GM12873 (cell line): ENCODE data around the gene FBXO4.

Experiments
- CTCF ChIP-seq: IDR thresholded peaks from 2 replicates; pipeline ENCODE4 v1.5.1; 2012; ENCODE audit warnings: low read depth, mild to moderate bottlenecking, moderate library complexity, low read length, control low read depth; ENCODE audit not compliant: insufficient read depth; ENCODE audit errors: missing control alignments

FBXO4 gene

DNA sequence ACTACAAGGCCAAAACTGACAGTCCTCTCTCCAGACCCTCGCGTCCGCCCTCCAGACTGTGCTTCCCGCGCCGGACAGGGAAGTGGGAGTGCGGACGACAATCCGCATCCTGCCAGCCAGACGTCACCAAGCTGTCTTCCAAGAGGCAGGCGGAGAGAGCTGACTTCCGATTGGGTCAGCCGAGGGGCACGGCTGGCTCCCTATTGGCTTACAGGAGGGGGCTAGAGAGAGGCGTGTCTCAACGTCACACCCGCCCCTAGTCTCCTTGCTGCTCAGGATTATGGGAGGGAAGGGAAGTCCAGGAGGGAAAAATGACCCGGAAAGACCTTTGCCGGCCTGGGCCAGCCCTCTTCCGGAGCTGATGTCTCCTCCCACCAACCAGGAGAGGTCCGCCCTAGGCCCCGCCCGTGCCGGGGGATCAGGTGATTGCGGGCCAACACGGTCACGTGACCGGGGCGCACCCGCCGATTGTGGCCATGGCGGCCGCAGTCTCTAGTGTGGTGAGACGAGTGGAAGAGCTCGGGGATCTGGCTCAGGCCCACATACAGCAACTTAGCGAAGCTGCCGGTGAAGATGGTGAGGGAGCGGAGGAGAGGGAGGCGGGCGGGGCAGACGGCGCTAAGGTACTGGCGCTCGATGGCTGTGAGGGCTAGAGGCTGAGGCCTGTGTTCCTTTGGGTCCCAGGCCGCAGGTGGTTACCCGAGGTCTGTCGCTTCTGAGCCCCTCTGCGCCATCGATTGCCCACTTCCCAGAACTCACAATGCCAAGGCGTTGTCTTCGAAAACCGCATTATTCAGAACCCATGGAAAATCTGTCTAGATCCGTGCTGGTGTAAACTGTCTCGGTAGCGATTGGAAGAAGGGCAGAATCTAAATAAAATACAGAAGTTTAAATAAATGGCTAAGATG, 20.9 kb upstream of the FBXO4 start, which contains the start of gene RIMOC1:
Gene RIMOC1, plus strand, starts transcription at position 453 of the 908 bp plus-strand sequence. Its CDS starts 24 bp downstream, at position 477.
- TF ChIP-seq CTCF, result no peak

DNA sequence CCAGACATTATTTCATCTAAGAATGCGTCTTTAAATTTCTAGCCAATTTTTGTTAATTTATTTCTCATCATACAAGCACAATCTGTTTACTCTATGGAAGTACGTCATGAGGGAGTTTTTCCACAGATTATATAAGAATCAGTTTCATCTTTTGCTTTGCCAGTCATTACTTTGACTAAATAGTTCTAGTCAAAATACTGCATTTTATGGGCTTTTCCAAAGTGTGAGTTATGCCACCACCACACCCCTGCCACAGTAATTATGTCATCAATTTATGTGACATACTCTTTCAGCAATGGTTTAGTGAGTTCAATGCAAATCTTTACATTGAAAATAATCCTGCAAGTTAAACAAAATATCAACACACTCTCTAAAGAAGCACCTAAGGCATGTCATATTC, 18.9 kb upstream of the FBXO4 start:
- TF ChIP-seq CTCF, result no peak

DNA sequence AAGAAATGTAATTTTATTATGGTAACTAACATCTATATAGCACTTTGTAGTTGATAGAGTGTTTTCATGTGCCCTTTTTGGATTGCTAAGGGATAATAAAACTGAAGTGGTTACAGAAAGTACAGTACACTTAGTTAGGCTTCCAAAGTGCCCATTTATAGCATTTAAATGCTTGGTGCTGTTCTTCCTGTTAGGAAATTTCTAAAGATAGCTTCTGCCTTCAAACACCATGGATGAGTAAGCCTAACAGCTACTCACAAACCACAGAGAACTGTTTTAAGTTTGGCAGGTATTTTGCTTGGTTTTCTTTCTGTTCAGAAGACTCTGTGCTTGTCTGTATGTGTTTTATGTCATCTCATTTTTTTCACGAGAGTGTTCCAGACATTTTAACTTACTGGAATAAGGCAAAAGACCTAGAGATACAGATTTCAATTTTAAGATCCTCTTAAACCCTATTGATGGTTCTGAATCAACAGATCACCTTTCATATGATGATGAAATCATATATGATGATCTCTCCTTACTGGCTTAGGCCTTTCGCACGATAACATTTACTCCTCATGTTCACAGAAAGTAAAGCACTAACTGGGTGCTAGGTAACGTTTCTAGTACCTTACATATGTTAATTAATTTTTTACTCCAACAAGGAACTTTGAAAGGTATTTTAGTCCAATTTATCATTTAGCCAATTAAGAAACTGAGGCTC, 16.6 kb upstream of the FBXO4 start:
- TF ChIP-seq CTCF, result no peak

DNA sequence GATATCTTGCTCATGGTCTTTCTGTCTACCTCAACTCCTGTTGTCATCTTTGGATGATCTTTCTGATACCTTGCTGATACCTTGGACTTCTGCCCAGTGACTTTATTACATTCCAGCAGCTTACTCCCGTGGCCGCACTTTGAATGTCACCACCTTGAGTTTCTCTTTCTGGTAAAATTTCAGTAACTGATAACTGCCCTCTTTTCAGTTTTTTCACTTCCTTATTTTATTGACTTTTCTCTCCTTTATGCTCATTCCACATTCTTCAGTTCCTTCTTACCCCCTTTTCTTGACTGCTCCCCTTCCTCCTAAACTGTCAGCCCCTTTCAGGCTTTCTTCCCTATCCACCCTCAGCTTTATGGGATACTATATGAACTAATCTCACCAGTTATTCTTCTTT, 7.0 kb upstream of the FBXO4 start:
- no peak for TF ChIP-seq CTCF

- no peak for TF ChIP-seq CTCF
Observed at GRCh38 chr5:41921166-41921565, 3.9 kb upstream of the FBXO4 start.

- TF ChIP-seq CTCF, result no peak
Observed at GRCh38 chr5:41921874-41922273, 3.2 kb upstream of the FBXO4 start.

DNA sequence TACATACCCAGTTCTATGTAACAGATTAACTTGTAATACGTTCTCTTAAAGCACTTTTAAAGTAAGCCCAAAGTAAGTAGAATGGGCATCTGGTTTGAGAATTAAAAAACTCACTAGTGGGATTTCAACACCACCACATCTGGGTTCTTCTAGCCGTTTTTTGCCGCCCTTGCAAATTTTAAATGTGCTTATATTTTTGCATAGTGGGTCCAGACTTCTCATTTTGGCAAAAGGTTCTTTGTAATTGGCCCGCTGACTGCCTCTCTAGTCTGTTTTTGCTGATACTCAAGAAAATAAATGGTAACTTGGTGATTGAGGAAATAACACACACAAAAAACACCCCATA, 582 bp upstream of the FBXO4 start:
- TF ChIP-seq CTCF, result no peak
